ENCODE results near the gene CORO2B.
"Not testable (repeated sequence)": the region's sequence is repeated elsewhere in the genome, so short reads cannot be mapped to it uniquely, and the experiment has no call there.

CORO2B gene

GRCh38 chr15:68679961-68680371, 101.2 kb downstream of the CORO2B start:
- no peak for FAIRE-seq

GRCh38 chr15:68680756-68681155, 102.0 kb downstream of the CORO2B start:
- FAIRE-seq: not testable (repeated sequence)

- FAIRE-seq: no peak
These were observed 103.0 kb downstream of the CORO2B start for GRCh38 chr15:68681836-68682235.

GRCh38 chr15:68682330-68682729, 103.5 kb downstream of the CORO2B start:
- no peak for FAIRE-seq

GRCh38 chr15:68683026-68683425, 104.2 kb downstream of the CORO2B start:
- no peak for FAIRE-seq

GRCh38 chr15:68683551-68683950, 104.8 kb downstream of the CORO2B start:
- no peak for FAIRE-seq

- no peak for FAIRE-seq
These were observed 105.7 kb downstream of the CORO2B start for GRCh38 chr15:68684476-68684875.

GRCh38 chr15:68687136-68687735, 108.4 kb downstream of the CORO2B start:
- FAIRE-seq: no peak

GRCh38 chr15:68691705-68692104, 112.9 kb downstream of the CORO2B start:
- FAIRE-seq: no peak

GRCh38 chr15:68693071-68693470, 114.3 kb downstream of the CORO2B start:
- no peak for FAIRE-seq

- no peak for FAIRE-seq
These were observed 115.3 kb downstream of the CORO2B start for GRCh38 chr15:68694111-68694510.

- FAIRE-seq: no peak
These were observed 116.3 kb downstream of the CORO2B start for GRCh38 chr15:68695061-68695595.

GRCh38 chr15:68696414-68697363, 117.9 kb downstream of the CORO2B start:
- no peak for FAIRE-seq

GRCh38 chr15:68697711-68698690, 119.2 kb downstream of the CORO2B start:
- FAIRE-seq: no peak

GRCh38 chr15:68698708-68699107, 119.9 kb downstream of the CORO2B start:
- no peak for FAIRE-seq

- no peak for FAIRE-seq
These were observed 120.5 kb downstream of the CORO2B start for GRCh38 chr15:68699124-68699880.

- no peak for FAIRE-seq
These were observed 121.2 kb downstream of the CORO2B start for GRCh38 chr15:68699881-68700454.

GRCh38 chr15:68700455-68701123, 121.8 kb downstream of the CORO2B start:
- FAIRE-seq: no peak

GRCh38 chr15:68701886-68702285, 123.1 kb downstream of the CORO2B start:
- no peak for FAIRE-seq

- FAIRE-seq: no peak
These were observed 125.8 kb downstream of the CORO2B start for GRCh38 chr15:68704496-68705021.

- FAIRE-seq: no peak
These were observed 127.5 kb downstream of the CORO2B start for GRCh38 chr15:68706256-68706655.

Measured in G401.6 (cell line).